Heart left ventricle (tissue), 16 donors: ENCODE measurements around the gene SLC9C2. TPM values are rescaled to one million over a fixed set of nuclear protein-coding genes. Genes with fewer than 3 reads are reported as not detected.

Experiments
- ATAC-seq, 4 donors: fragments of 200-7000 bp; cut with Tn5 transposase; one replicate each; pipeline ENCODE4 v1.9.1; 2020 to 2022; ENCODE audit warnings: moderate library complexity in 4 of 4, mild to moderate bottlenecking in 3 of 4, moderate number of reproducible peaks in 1 of 4
- DNase-seq, 5 donors: peaks; one replicate each; pipeline ENCODE4 v3.0.0-alpha.2; 2020
- H3K27ac ChIP-seq, 12 donors: fragments of 200-600 bp; sonication (generic) in 4 of 12; one replicate each; pipeline versions ENCODE4 v1.5.0 to v1.8.0; 2016 to 2022; ENCODE audit warnings: mild to moderate bottlenecking in 2 of 12
- H3K27me3 ChIP-seq, 9 donors: fragments of 200-600 bp; sonication (generic) in 2 of 9; one replicate each; pipeline versions ENCODE4 v1.5.1 to v1.8.0; 2016 to 2022; ENCODE audit warnings: mild to moderate bottlenecking in 3 of 9
- H3K36me3 ChIP-seq, 9 donors: fragments of 200-600 bp; sonication (generic) in 2 of 9; one replicate each; pipeline versions ENCODE4 v1.5.0 to v1.8.0; 2018 to 2022; ENCODE audit warnings: mild to moderate bottlenecking in 2 of 9
- H3K4me1 ChIP-seq, 12 donors: fragments of 200-600 bp; sonication (generic) in 4 of 12; one replicate each; pipeline versions ENCODE4 v1.5.0 to v1.8.0; 2016 to 2022; ENCODE audit warnings: mild to moderate bottlenecking in 3 of 12
- H3K4me3 ChIP-seq, 12 donors: fragments of 200-600 bp; sonication (generic) in 4 of 12; one replicate each; pipeline versions ENCODE4 v1.5.0 to v1.8.0; 2017 to 2022; ENCODE audit warnings: mild to moderate bottlenecking in 9 of 12, moderate library complexity in 4 of 12
- H3K9me3 ChIP-seq, 12 donors: fragments of 200-600 bp; sonication (generic) in 4 of 12; one replicate each; pipeline versions ENCODE4 v1.5.0 to v1.8.0; 2016 to 2022; ENCODE audit warnings: mild to moderate bottlenecking in 1 of 12
- CTCF ChIP-seq, 12 donors: fragments of 200-600 bp; sonication (generic) in 4 of 12; IDR thresholded peaks; one replicate each; pipeline versions ENCODE4 v1.5.0 to v1.8.0; 2018 to 2022; ENCODE audit warnings: antibody characterized with exemption in 12 of 12, mild to moderate bottlenecking in 5 of 12
- POLR2A ChIP-seq, 2 donors: fragments of 450-650 bp; IDR thresholded peaks; one replicate each; pipeline ENCODE4 v1.6.1; 2017; ENCODE audit warnings: antibody characterized with exemption in 2 of 2, mild to moderate bottlenecking in 2 of 2, moderate library complexity in 2 of 2
- WGBS, 4 donors: extraction: QIAGEN DNeasy Blood & Tissue Kit in 2 of 4; methylation state at CpG; one replicate each; pipeline versions ENCODE4 v1.1.5 to v1.1.7; 2013 to 2018; 5-methylcytosine and 5-hydroxymethylcytosine counted together
- intact Hi-C, 10 donors: fragments of 100-400 bp; cut with DNase I; formaldehyde crosslinking; loops; one replicate each; pipeline versions ENCODE4 v1.11.1 to v1.14.2; 2022
- polyA plus RNA-seq, 2 donors: library from polyadenylated mRNA; stranded (reverse); fragments of 200-250 nt; gene quantifications; one replicate each; pipeline ENCODE4 v1.2.3, GENCODE V29; 2013
- total RNA-seq, 9 donors: library from RNA; depleted of rRNA in 2 of 9; stranded (reverse); fragments of >200 nt in 2 of 9; fragmentation: NEBNext Ultra II Directional in 3 of 9; extraction: Animal tissue kit (Norgen Biotek cat#: 25700) in 3 of 9; gene quantifications; one replicate each; pipeline versions ENCODE4 v1.1.0 to v1.2.4, GENCODE V29; 2016 to 2023
- donor health status: ischemic (EF 13 %, LVEDD 7.1; RV severe dilation, severe dysfunction).
- donor health status: healthy with polysubstance abuse.
- donor health status: DM: no; HTN: yes; CAD: no.
- donor health status: DM: no; HTN: no; CAD: no.
- donor health status: ischemic (EF 25% LVEDD 6.9; RV normal size, moderate dysfunction).
- donor health status: ischemic (EF 25% LVEDD 5.7; RV mildly dilated, moderate dysfunction).
- donor health status: healthy.
- donor health status: DM: yes; HTN: yes; CAD: no.
- donor health status: ischemic (EF 35%, LVEDD 5.7; RV mildly dilated, moderate dysfunction).
- donor health status: nonischemic (EF 11% LVEDD 7.7; RV severe dilation, severe dysfunction).
- donor health status: DM: yes; HTN: yes; CAD: no.
- donor health status: PGD.
- donor health status: ischemic (EF 29% LVEDD 5.4; RV normal size, mild dysfunction).
- donor health status: nonischemic (EF 23%, LVEDD 6.1; RV moderate dilation, normal function).

The SLC9C2 gene
- total and polyA plus RNA-seq, 11 donors: 0.09 to 1.8 (median 0.17) TPM; not detected in 8

- H3K4me1 ChIP-seq: no peaks in the 10 kb centered on the region
- TF ChIP-seq POLR2A (IDR thresholded peaks at IDR 0.05) (no peak), CTCF (IDR thresholded peaks at IDR 0.05) (no peak)
- no peaks in the 10 kb centered on the region for H3K27me3 ChIP-seq
- ATAC-seq (no peak), DNase-seq (no peak)
- H3K9me3 ChIP-seq: no peaks in the 10 kb centered on the region
- 63 to 79% (median 74%) methylated on average over 1 of the region's 1 CpG for WGBS, 4 donors
- H3K4me3 ChIP-seq: no peak overlapping the region
- H3K27ac ChIP-seq: no peak overlapping the region
- intact Hi-C loops: no loop called here
- no peaks in the 10 kb centered on the region for H3K36me3 ChIP-seq
Observed at GRCh38 chr1:173581383-173582079, 21.3 kb downstream of the SLC9C2 start.

- DNase-seq: no peak
- WGBS, 4 donors: 71 to 77% (median 75%) methylated on average over 3 of the region's 3 CpGs
- Histone ChIP-seq H3K27ac (no peak overlapping the region), H3K36me3 (no peaks in the 10 kb centered on the region), H3K9me3 (no peaks in the 10 kb centered on the region), H3K4me1 (no peaks in the 10 kb centered on the region), H3K4me3 (no peak overlapping the region), H3K27me3 (no peaks in the 10 kb centered on the region)
- no peak for TF ChIP-seq POLR2A (IDR thresholded peaks at IDR 0.05)
- TF ChIP-seq CTCF (IDR thresholded peaks at IDR 0.05): no peak
- ATAC-seq: no peak
- intact Hi-C loops: no loop called here
Observed at GRCh38 chr1:173580658-173581057, 22.2 kb downstream of the SLC9C2 start.

GRCh38 chr1:173580071-173580470 is 22.8 kb downstream of the SLC9C2 start:
- WGBS, 4 donors: 83 to 88% (median 85%) methylated on average over 3 of the region's 3 CpGs
- no peak for DNase-seq
- H3K27ac ChIP-seq: no peak overlapping the region

GRCh38 chr1:173573596-173573995 is 29.3 kb downstream of the SLC9C2 start:
- H3K36me3 ChIP-seq: no peaks in the 10 kb centered on the region
- WGBS, 4 donors: 90 to 94% (median 92%) methylated on average over 4 of the region's 4 CpGs
- no peak for DNase-seq
- ATAC-seq: no peak
- intact Hi-C loops: no loop called here
- no peaks in the 10 kb centered on the region for H3K4me1 ChIP-seq
- no peaks in the 10 kb centered on the region for H3K27me3 ChIP-seq
- H3K4me3 ChIP-seq: no peak overlapping the region
- no peaks in the 10 kb centered on the region for H3K9me3 ChIP-seq
- H3K27ac ChIP-seq: no peak overlapping the region
- TF ChIP-seq POLR2A (IDR thresholded peaks at IDR 0.05): no peak
- no peak for TF ChIP-seq CTCF (IDR thresholded peaks at IDR 0.05)

More at GRCh38 chr1:173580071-173580470, 22.8 kb downstream of the SLC9C2 start:
- ATAC-seq: no peak
- Histone ChIP-seq H3K36me3 (no peaks in the 10 kb centered on the region), H3K27me3 (no peaks in the 10 kb centered on the region), H3K9me3 (no peaks in the 10 kb centered on the region), H3K4me3 (no peak overlapping the region), H3K4me1 (no peaks in the 10 kb centered on the region)
- TF ChIP-seq POLR2A (IDR thresholded peaks at IDR 0.05): no peak
- TF ChIP-seq CTCF (IDR thresholded peaks at IDR 0.05): no peak
- intact Hi-C loops: no loop called here
